CD14-positive monocyte (primary cell): ENCODE results near the gene CDT1. TPM values are rescaled to one million over a fixed set of nuclear protein-coding genes. Genes with fewer than 3 reads are reported as not detected.

Source experiments
- DNase-seq, 3 donors: peaks; one replicate each; pipeline ENCODE4 v3.0.0-alpha.2; 2011 to 2022
- H2AFZ ChIP-seq: 2 replicates; pipeline ENCODE4 v1.6.0; 2012; ENCODE audit warnings: mild to moderate bottlenecking, low read depth, low read length, inconsistent platforms; ENCODE audit not compliant: insufficient read depth, poor library complexity, severe bottlenecking
- H3K27ac ChIP-seq, 2 donors: 1 replicate in 1 of 2; 2 replicates in 1 of 2; pipeline ENCODE4 v1.5.1; 2012 to 2013; ENCODE audit warnings: low read length in 2 of 2, control low read depth in 1 of 2, inconsistent platforms in 1 of 2, low read depth in 1 of 2, mild to moderate bottlenecking in 1 of 2
- H3K27me3 ChIP-seq, 2 donors: one replicate each; pipeline versions ENCODE4 v1.6.0 to v1.6.1; 2011 to 2013; ENCODE audit warnings: low read length in 2 of 2; ENCODE audit not compliant: control insufficient read depth in 2 of 2, insufficient read depth in 2 of 2
- H3K36me3 ChIP-seq, 2 donors: replicated peaks in 1 of 2; 1 replicate in 1 of 2; 2 replicates in 1 of 2; pipeline versions ENCODE4 v1.5.1 to v1.6.1; 2012 to 2013; ENCODE audit warnings: low read length in 2 of 2, control low read depth in 1 of 2, inconsistent platforms in 1 of 2, mild to moderate bottlenecking in 1 of 2; ENCODE audit not compliant: insufficient read depth in 2 of 2, control insufficient read depth in 1 of 2
- H3K4me1 ChIP-seq, 2 donors: 1 replicate in 1 of 2; 2 replicates in 1 of 2; pipeline versions ENCODE4 v1.5.1 to v1.6.1; 2012 to 2013; ENCODE audit warnings: low read length in 2 of 2, control low read depth in 1 of 2, inconsistent platforms in 1 of 2, mild to moderate bottlenecking in 1 of 2, moderate library complexity in 1 of 2; ENCODE audit not compliant: insufficient read depth in 2 of 2, control insufficient read depth in 1 of 2
- H3K4me2 ChIP-seq: replicated peaks from 2 replicates; pipeline ENCODE3; 2012; ENCODE audit warnings: low read length, moderate library complexity, mild to moderate bottlenecking; ENCODE audit not compliant: poor library complexity, severe bottlenecking; ENCODE audit errors: extremely low read depth
- H3K4me3 ChIP-seq, 3 experiments: fragments of 200-600 bp in 1 of 3; sonication (generic) in 1 of 3; replicated peaks in 1 of 3; 1 replicate in 2 of 3; 2 replicates in 1 of 3; pipeline ENCODE4 v1.5.1; 2011 to 2013; ENCODE audit warnings: low read length in 3 of 3, mild to moderate bottlenecking in 3 of 3, control low read depth in 2 of 3, low read depth in 2 of 3, inconsistent platforms in 1 of 3, moderate library complexity in 1 of 3
- H3K79me2 ChIP-seq: 2 replicates; pipeline ENCODE4 v1.6.0; 2012; ENCODE audit warnings: mild to moderate bottlenecking, control low read depth, inconsistent platforms, low read length, moderate library complexity; ENCODE audit not compliant: insufficient read depth
- H3K9ac ChIP-seq: 2 replicates; pipeline ENCODE4 v1.6.0; 2017; ENCODE audit warnings: low read length, mild to moderate bottlenecking; ENCODE audit not compliant: insufficient read depth, poor library complexity, severe bottlenecking
- H3K9me3 ChIP-seq, 2 donors: replicated peaks in 1 of 2; 1 replicate in 1 of 2; 2 replicates in 1 of 2; pipeline versions ENCODE4 v1.5.1 to v1.6.1; 2012 to 2013; ENCODE audit warnings: low read length in 2 of 2, control low read depth in 1 of 2; ENCODE audit not compliant: control insufficient read depth in 1 of 2, insufficient read depth in 1 of 2
- H4K20me1 ChIP-seq: 2 replicates; pipeline ENCODE4 v1.6.0; 2012; ENCODE audit warnings: mild to moderate bottlenecking, low read length, control low read depth, moderate library complexity; ENCODE audit not compliant: insufficient read depth
- H3K27ac Mint-ChIP-seq, 7 donors: one replicate each; pipeline ENCODE4 v1.8.0; 2020; ENCODE audit warnings: mild to moderate bottlenecking in 7 of 7, mixed read lengths in 7 of 7, moderate library complexity in 6 of 7, inconsistent platforms in 2 of 7
- H3K27me3 Mint-ChIP-seq, 3 donors: one replicate each; pipeline ENCODE4 v1.8.0; 2021 to 2022; ENCODE audit warnings: low read depth in 3 of 3, mild to moderate bottlenecking in 3 of 3, mixed read lengths in 3 of 3, moderate library complexity in 3 of 3, inconsistent platforms in 1 of 3
- H3K36me3 Mint-ChIP-seq, 2 donors: one replicate each; pipeline ENCODE4 v1.8.0; 2020; ENCODE audit warnings: mixed read lengths in 2 of 2, inconsistent platforms in 1 of 2, mild to moderate bottlenecking in 1 of 2
- H3K4me1 Mint-ChIP-seq: one replicate; pipeline ENCODE4 v1.8.0; 2020; ENCODE audit warnings: mild to moderate bottlenecking, mixed read lengths
- H3K4me3 Mint-ChIP-seq, 2 donors: one replicate each; pipeline ENCODE4 v1.8.0; 2020; ENCODE audit warnings: mild to moderate bottlenecking in 2 of 2, mixed read lengths in 2 of 2, moderate library complexity in 1 of 2
- H3K9me3 Mint-ChIP-seq, 7 donors: one replicate each; pipeline ENCODE4 v1.8.0; 2020 to 2022; ENCODE audit warnings: mixed read lengths in 7 of 7, mild to moderate bottlenecking in 6 of 7, moderate library complexity in 6 of 7, inconsistent platforms in 2 of 7
- WGBS: methylation state at CpG from one replicate; pipeline ENCODE4 v1.1.5; 2013; ENCODE audit warnings: missing lambda C conversion rate; ENCODE audit not compliant: insufficient coverage; 5-methylcytosine and 5-hydroxymethylcytosine counted together
- intact Hi-C, 2 donors: fragments of 100-400 bp; cut with micrococcal nuclease; formaldehyde crosslinking; loops; one replicate each; pipeline versions ENCODE4 v1.15.0 to v1.15.1; 2023
- polyA plus RNA-seq, 3 donors: library from polyadenylated mRNA; depleted of rRNA in 1 of 3; unstranded in 2 of 3; stranded (reverse) in 1 of 3; fragments of 300-500 nt in 2 of 3; fragments of >200 nt in 1 of 3; fragmentation: Illumina TruSeq in 2 of 3; gene quantifications; 1 replicate in 2 of 3; 2 replicates in 1 of 3; pipeline ENCODE4 v1.2.3, GENCODE V29; 2012 to 2021
- TF ChIP-seq, protein P1 (sequence below): fragments of 200-600 bp; IDR thresholded peaks from one replicate; pipeline ENCODE4 v1.8.0; 2022; ENCODE audit warnings: antibody characterized with exemption, mild to moderate bottlenecking

Gene CDT1
- polyA plus RNA-seq, 3 donors, result 0.07 to 0.24 (median 0.16) TPM

DNA sequence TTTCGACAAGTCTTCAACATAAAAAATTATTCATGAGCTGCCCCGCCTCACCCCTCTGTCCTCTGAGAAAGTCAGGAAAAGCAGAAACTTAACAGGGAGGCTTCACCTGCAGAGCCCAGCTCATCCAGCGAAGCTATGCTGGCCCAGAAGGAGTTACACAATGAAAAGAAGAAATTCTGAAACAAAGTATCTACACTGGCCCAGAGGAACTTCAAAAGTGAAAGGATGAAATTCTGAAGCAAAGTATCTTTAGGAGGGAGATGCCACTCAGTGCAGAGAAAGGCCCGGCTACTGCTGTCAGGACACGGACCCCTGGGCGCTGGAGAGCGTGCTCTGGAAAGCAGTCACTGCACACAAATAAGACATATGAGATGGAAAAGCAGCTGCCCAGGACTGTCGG lies 51.6 kb downstream of the CDT1 start:
- Histone ChIP-seq H3K9me3 (no peaks in the 10 kb centered on the region), H3K27me3 (no peaks in the 10 kb centered on the region), H3K79me2 (peaks cover 49% of the 10 kb centered on the region), H3K4me2 (peak overlapping the region; percentile 100), H3K9ac (peak overlapping the region; percentile 60), H3K36me3 (peaks cover 25 to 27% of the 10 kb centered on the region in 2 donors), H4K20me1 (peaks cover 65% of the 10 kb centered on the region), H3K27ac (peak overlapping the region; percentile 70 to 87), H3K4me1 (peaks cover 46 to 52% of the 10 kb centered on the region in 2 donors), H3K4me3 (peak overlapping the region in 1 of 3 experiments; percentile 73), H2AFZ (no peak overlapping the region)
- H3K4me3 Mint-ChIP-seq, result peak overlapping the region; percentile 69 to 85
- TF ChIP-seq, protein P1, sequence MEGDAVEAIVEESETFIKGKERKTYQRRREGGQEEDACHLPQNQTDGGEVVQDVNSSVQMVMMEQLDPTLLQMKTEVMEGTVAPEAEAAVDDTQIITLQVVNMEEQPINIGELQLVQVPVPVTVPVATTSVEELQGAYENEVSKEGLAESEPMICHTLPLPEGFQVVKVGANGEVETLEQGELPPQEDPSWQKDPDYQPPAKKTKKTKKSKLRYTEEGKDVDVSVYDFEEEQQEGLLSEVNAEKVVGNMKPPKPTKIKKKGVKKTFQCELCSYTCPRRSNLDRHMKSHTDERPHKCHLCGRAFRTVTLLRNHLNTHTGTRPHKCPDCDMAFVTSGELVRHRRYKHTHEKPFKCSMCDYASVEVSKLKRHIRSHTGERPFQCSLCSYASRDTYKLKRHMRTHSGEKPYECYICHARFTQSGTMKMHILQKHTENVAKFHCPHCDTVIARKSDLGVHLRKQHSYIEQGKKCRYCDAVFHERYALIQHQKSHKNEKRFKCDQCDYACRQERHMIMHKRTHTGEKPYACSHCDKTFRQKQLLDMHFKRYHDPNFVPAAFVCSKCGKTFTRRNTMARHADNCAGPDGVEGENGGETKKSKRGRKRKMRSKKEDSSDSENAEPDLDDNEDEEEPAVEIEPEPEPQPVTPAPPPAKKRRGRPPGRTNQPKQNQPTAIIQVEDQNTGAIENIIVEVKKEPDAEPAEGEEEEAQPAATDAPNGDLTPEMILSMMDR, result no peak
- peaks cover 26 to 42% of the 10 kb centered on the region in 2 donors for H3K36me3 Mint-ChIP-seq
- WGBS, result 80% methylated on average over 1 of the region's 8 CpGs
- intact Hi-C loops, result loop anchor here (5.0 to 10.0 kb wide), 6 partner anchors 73 to 650 kb away; partner anchors contain the start of genes CDH15 (in 1 of the 2), SPG7 (in 1 of the 2) and ZNF778 (in 1 of the 2)
- H3K9me3 Mint-ChIP-seq, result peaks cover 0 to 2% (median 0%) of the 10 kb centered on the region in 7 donors
- H3K4me1 Mint-ChIP-seq, result peaks cover 59% of the 10 kb centered on the region
- H3K27me3 Mint-ChIP-seq, result peaks cover 0 to 2% (median 0%) of the 10 kb centered on the region in 3 donors
- peak overlapping the region; percentile 87 to 96 (median 89) for H3K27ac Mint-ChIP-seq
- DNase-seq, result peak in 2 of 3 donors; percentile 37 to 38

DNA sequence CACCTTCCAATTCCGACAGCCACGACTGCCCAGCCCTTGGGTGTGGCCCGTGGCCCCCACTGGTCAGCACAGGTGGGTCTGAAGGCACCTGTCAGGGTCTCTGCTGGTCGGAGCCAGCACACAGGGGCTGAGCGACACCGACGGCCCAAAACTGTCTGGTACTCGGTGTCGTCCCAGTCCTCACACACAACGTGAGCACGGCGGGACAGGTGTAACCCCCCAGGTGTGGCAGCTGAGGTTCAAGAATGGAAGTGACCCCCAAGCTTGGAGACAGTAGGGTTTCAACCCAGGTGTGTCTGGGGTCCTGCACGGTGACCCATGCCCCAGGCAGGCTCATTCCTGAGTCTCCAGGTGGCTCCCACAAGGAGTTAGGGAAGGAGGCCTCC lies 52.1 kb downstream of the CDT1 start:
- DNase-seq, result no peak
- Histone ChIP-seq H3K27ac (peak overlapping the region; percentile 70 to 87), H3K4me1 (peaks cover 46 to 52% of the 10 kb centered on the region in 2 donors), H4K20me1 (peaks cover 60% of the 10 kb centered on the region), H3K4me3 (peak overlapping the region; percentile 26 to 73 (median 38)), H3K79me2 (peaks cover 49% of the 10 kb centered on the region), H3K36me3 (peaks cover 25 to 27% of the 10 kb centered on the region in 2 donors), H2AFZ (no peak overlapping the region), H3K9ac (peak overlapping the region; percentile 60), H3K9me3 (no peaks in the 10 kb centered on the region), H3K4me2 (peak overlapping the region; percentile 100), H3K27me3 (no peaks in the 10 kb centered on the region)
- H3K4me1 Mint-ChIP-seq, result peaks cover 59% of the 10 kb centered on the region
- intact Hi-C loops, result loop anchor here (2.0 to 10.0 kb wide), 7 partner anchors 43 to 649 kb away; partner anchors contain the start of genes CDH15 (in 1 of the 2), SPG7 (in 1 of the 2) and ZNF778 (in 1 of the 2)
- H3K9me3 Mint-ChIP-seq, result peaks cover 0 to 2% (median 0%) of the 10 kb centered on the region in 7 donors
- peaks cover 29 to 42% of the 10 kb centered on the region in 2 donors for H3K36me3 Mint-ChIP-seq
- H3K4me3 Mint-ChIP-seq, result peak overlapping the region; percentile 69 to 85
- TF ChIP-seq, protein P1, result no peak
- peaks cover 0 to 2% (median 0%) of the 10 kb centered on the region in 3 donors for H3K27me3 Mint-ChIP-seq
- WGBS, result 94% methylated on average over 11 of the region's 13 CpGs
- H3K27ac Mint-ChIP-seq, result peak overlapping the region; percentile 81 to 96 (median 89)
